Breast epithelium (tissue), 4 donors: ENCODE measurements around the gene WHRN. TPM values are rescaled to one million over a fixed set of nuclear protein-coding genes. Genes with fewer than 3 reads are reported as not detected.

Experiments
- DNase-seq, 2 donors: peaks; one replicate each; pipeline ENCODE4 v3.0.0-alpha.2; 2019; ENCODE audit warnings: low spot score in 2 of 2
- H3K27ac ChIP-seq, 2 donors: fragments of 200-600 bp; sonication (generic) in 1 of 2; one replicate each; pipeline ENCODE4 v1.5.1; 2016 to 2019; ENCODE audit warnings: mild to moderate bottlenecking in 1 of 2
- H3K27me3 ChIP-seq, 2 donors: fragments of 200-600 bp; sonication (generic) in 1 of 2; one replicate each; pipeline versions ENCODE4 v1.5.1 to v1.6.0; 2017 to 2019; ENCODE audit warnings: control low read depth in 1 of 2, mild to moderate bottlenecking in 1 of 2
- H3K36me3 ChIP-seq: fragments of 200-600 bp; one replicate; pipeline ENCODE4 v1.5.1; 2019
- H3K4me1 ChIP-seq, 2 donors: fragments of 200-600 bp; sonication (generic); one replicate each; pipeline ENCODE4 v1.5.1; 2016 to 2019; ENCODE audit warnings: control low read depth in 1 of 2
- H3K4me3 ChIP-seq, 3 donors: fragments of 200-600 bp; sonication (generic); 1 replicate in 2 of 3; 2 replicates in 1 of 3; pipeline ENCODE4 v1.5.1; 2016 to 2019; ENCODE audit warnings: mild to moderate bottlenecking in 3 of 3, moderate library complexity in 2 of 3
- H3K9me3 ChIP-seq, 2 donors: fragments of 200-600 bp; sonication (generic) in 1 of 2; one replicate each; pipeline ENCODE4 v1.5.1; 2016 to 2019; ENCODE audit warnings: control low read depth in 1 of 2
- CTCF ChIP-seq, 3 donors: fragments of 450-650 bp; IDR thresholded peaks; one replicate each; pipeline ENCODE4 v1.5.1; 2016 to 2017; ENCODE audit warnings: antibody characterized with exemption in 3 of 3, mild to moderate bottlenecking in 3 of 3, moderate library complexity in 3 of 3
- POLR2A ChIP-seq: fragments of 450-650 bp; IDR thresholded peaks from one replicate; pipeline ENCODE4 v1.6.1; 2016; ENCODE audit warnings: antibody characterized with exemption, mild to moderate bottlenecking, moderate library complexity
- POLR2AphosphoS5 ChIP-seq, 3 donors: sonication (generic); formaldehyde crosslinking; IDR thresholded peaks; one replicate each; pipeline ENCODE4 v1.6.1; 2017; ENCODE audit warnings: antibody characterized with exemption in 3 of 3
- intact Hi-C: fragments of 100-400 bp; cut with DNase I; formaldehyde crosslinking; loops from one replicate; pipeline ENCODE4 v1.15.1; 2023; ENCODE audit warnings: low total_unique reads
- total RNA-seq, 3 donors: library from RNA; depleted of rRNA; stranded (reverse); fragments of >200 nt; gene quantifications; one replicate each; pipeline ENCODE4 v1.1.0, GENCODE V29; 2016

Gene WHRN
- total RNA-seq, 3 donors from 2014 or later: 2.4 to 16.4 (median 15.1) TPM

GRCh38 chr9:114355821-114356220 lies 149.5 kb downstream of the WHRN start:
- H3K36me3 ChIP-seq: peaks cover 18% of the 10 kb centered on the region
- no peak for TF ChIP-seq POLR2AphosphoS5 (IDR thresholded peaks at IDR 0.05)
- TF ChIP-seq CTCF (IDR thresholded peaks at IDR 0.05): no peak
- TF ChIP-seq POLR2A: no peak
- no peak overlapping the region for H3K4me3 ChIP-seq
- H3K27ac ChIP-seq: no peak overlapping the region
- intact Hi-C loops: no loop called here
- no peak for DNase-seq
- H3K9me3 ChIP-seq: no peaks in the 10 kb centered on the region
- H3K4me1 ChIP-seq: no peaks in the 10 kb centered on the region
- no peaks in the 10 kb centered on the region for H3K27me3 ChIP-seq

Other genes starting within 250 kb of the WHRN start
- 1 to 10 TPM in 1 of 3 donors, not detected in 2; 8.3 TPM for gene ORM1, start 182.4 kb downstream of the WHRN start, total RNA-seq
- 1 to 10 TPM in 2 of 3 donors, not detected in 1; 1.6 to 2.9 TPM for gene ORM2, start 175.6 kb downstream of the WHRN start, total RNA-seq
- 10 to 100 TPM; 20.1 to 52.0 (median 35.7) TPM for gene AKNA, start 117.5 kb downstream of the WHRN start, total RNA-seq
- 100 to 1,000 TPM; 151 to 240 (median 227) TPM for gene ATP6V1G1, start 82.3 kb upstream of the WHRN start, total RNA-seq
- 10 to 100 TPM; 12.8 to 21.3 (median 16.8) TPM for gene TMEM268, start 105.8 kb upstream of the WHRN start, total RNA-seq
- gene TEX53, start 152.3 kb upstream of the WHRN start, total RNA-seq: not detected
- gene TEX48, start 176.7 kb upstream of the WHRN start, total RNA-seq: not detected